Measurements from ENCODE around the gene RAB1B. TPM values are rescaled to one million over a fixed set of nuclear protein-coding genes. Genes with fewer than 3 reads are reported as not detected.

The RAB1B gene
- total RNA-seq, 1 experiment from 2014 or later, result 148 TPM

DNA sequence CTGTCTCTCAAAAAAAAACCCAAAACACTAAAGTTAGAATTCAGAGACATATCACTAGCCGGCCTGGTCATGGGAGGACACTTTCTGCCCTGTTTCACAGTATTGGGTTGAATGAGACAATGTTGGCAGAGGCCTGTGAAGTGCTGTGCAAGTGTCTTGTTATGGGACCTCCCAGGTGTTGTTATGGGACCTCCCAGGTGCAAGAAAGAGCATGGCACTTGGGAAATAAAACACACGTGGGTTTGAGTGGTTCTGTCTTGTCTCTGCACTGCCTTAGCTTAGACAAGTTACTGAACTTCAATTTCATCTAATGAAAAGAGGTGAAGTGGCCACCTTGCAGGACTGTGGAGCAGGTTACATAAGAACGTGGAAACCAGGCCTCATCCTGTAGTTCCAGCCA is 28.9 kb upstream of the RAB1B start:
- Histone ChIP-seq H3K4me2 (ENCODE audit: low read length) (no peak overlapping the region), H3K4me3 (replicated peaks in 1 of 2; ENCODE audit: low read depth in 1 of 2, low read length in 2 of 2) (no peak overlapping the region), H2AFZ (ENCODE audit: low read depth, low read length, poor library complexity, severe bottlenecking) (no peak overlapping the region), H3K4me1 (ENCODE audit: control insufficient read depth in 1 of 2, insufficient read depth in 2 of 2, low read length in 2 of 2) (no peaks in the 10 kb centered on the region), H3K9me3 (ENCODE audit: control insufficient read depth in 1 of 2, insufficient read depth in 1 of 2, low read depth in 1 of 2, low read length in 2 of 2) (no peaks in the 10 kb centered on the region), H3K27ac (ENCODE audit: low read depth, low read length) (no peak overlapping the region), H3K27me3 (ENCODE audit: insufficient read depth, low read length) (no peaks in the 10 kb centered on the region), H3K9me2 (ENCODE audit: insufficient read depth) (no peaks in the 10 kb centered on the region), H4K20me1 (ENCODE audit: insufficient read depth) (no peaks in the 10 kb centered on the region), H3K36me3 (ENCODE audit: control insufficient read depth in 1 of 2, insufficient read depth in 2 of 2, low read length in 2 of 2) (0 out of 4 replicates have a peak, but pooled peaks cover 4% of the 10 kb centered on the region in 2 experiments), H3K79me2 (ENCODE audit: insufficient read depth, low read length) (no peaks in the 10 kb centered on the region), H3K9ac (ENCODE audit: low read length) (no peak overlapping the region)
- POLR2A ChIA-PET, result no interaction called here
- RAD21 ChIA-PET (ENCODE audit: low non-redundant PET in 1 of 2, low total read pairs in 2 of 2, uncharacterized antibody in 2 of 2, unreplicated experiment in 2 of 2), result no interaction called here
- TF ChIP-seq EZH2phosphoT487 (IDR thresholded peaks at IDR 0.05; ENCODE audit: borderline replicate concordance) (no peak), ELF1 (IDR thresholded peaks at IDR 0.05; ENCODE audit: borderline replicate concordance, low read depth) (no peak), EGR1 (IDR thresholded peaks at IDR 0.05; ENCODE audit: low read depth) (no peak), ZFX (IDR thresholded peaks at IDR 0.05) (no peak), ZNF274 (IDR thresholded peaks at IDR 0.05; ENCODE audit: low read depth, low read length) (no peak), JUND (IDR thresholded peaks at IDR 0.05) (no peak), CEBPB (IDR thresholded peaks at IDR 0.05; ENCODE audit: low read depth) (no peak), YY1 (IDR thresholded peaks at IDR 0.05; ENCODE audit: extremely low read depth, insufficient replicate concordance, low read depth, low read length) (no peak), FOSL1 (IDR thresholded peaks at IDR 0.05; ENCODE audit: low read depth) (no peak)
- TF ChIP-seq, protein P1, sequence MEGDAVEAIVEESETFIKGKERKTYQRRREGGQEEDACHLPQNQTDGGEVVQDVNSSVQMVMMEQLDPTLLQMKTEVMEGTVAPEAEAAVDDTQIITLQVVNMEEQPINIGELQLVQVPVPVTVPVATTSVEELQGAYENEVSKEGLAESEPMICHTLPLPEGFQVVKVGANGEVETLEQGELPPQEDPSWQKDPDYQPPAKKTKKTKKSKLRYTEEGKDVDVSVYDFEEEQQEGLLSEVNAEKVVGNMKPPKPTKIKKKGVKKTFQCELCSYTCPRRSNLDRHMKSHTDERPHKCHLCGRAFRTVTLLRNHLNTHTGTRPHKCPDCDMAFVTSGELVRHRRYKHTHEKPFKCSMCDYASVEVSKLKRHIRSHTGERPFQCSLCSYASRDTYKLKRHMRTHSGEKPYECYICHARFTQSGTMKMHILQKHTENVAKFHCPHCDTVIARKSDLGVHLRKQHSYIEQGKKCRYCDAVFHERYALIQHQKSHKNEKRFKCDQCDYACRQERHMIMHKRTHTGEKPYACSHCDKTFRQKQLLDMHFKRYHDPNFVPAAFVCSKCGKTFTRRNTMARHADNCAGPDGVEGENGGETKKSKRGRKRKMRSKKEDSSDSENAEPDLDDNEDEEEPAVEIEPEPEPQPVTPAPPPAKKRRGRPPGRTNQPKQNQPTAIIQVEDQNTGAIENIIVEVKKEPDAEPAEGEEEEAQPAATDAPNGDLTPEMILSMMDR (IDR thresholded peaks at IDR 0.05 in 2 of 3, conservative IDR thresholded peaks at IDR 0.05 in 1 of 3; ENCODE audit: borderline replicate concordance in 1 of 3, insufficient read depth in 1 of 3, low read depth in 2 of 3, low read length in 2 of 3), result no peak
- TF ChIP-seq, protein P2, sequence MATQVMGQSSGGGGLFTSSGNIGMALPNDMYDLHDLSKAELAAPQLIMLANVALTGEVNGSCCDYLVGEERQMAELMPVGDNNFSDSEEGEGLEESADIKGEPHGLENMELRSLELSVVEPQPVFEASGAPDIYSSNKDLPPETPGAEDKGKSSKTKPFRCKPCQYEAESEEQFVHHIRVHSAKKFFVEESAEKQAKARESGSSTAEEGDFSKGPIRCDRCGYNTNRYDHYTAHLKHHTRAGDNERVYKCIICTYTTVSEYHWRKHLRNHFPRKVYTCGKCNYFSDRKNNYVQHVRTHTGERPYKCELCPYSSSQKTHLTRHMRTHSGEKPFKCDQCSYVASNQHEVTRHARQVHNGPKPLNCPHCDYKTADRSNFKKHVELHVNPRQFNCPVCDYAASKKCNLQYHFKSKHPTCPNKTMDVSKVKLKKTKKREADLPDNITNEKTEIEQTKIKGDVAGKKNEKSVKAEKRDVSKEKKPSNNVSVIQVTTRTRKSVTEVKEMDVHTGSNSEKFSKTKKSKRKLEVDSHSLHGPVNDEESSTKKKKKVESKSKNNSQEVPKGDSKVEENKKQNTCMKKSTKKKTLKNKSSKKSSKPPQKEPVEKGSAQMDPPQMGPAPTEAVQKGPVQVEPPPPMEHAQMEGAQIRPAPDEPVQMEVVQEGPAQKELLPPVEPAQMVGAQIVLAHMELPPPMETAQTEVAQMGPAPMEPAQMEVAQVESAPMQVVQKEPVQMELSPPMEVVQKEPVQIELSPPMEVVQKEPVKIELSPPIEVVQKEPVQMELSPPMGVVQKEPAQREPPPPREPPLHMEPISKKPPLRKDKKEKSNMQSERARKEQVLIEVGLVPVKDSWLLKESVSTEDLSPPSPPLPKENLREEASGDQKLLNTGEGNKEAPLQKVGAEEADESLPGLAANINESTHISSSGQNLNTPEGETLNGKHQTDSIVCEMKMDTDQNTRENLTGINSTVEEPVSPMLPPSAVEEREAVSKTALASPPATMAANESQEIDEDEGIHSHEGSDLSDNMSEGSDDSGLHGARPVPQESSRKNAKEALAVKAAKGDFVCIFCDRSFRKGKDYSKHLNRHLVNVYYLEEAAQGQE (IDR thresholded peaks at IDR 0.05; ENCODE audit: low read depth), result no peak
- CTCF ChIA-PET, result no interaction called here
- ATAC-seq, result no peak
- intact Hi-C loops (cut with micrococcal nuclease), result no loop called here
- no peak for DNase-seq (ENCODE audit: low read depth, low spot score)
- no TSS peak for BruUV-seq (replicated peaks)
